Smooth muscle cell of the brain vasculature (primary cell): Measurements from ENCODE around the gene PIK3CB.

Experiments
- DNase-seq: peaks from one replicate; pipeline ENCODE4 v3.0.0-alpha.2; 2012; ENCODE audit warnings: low read depth, low spot score

PIK3CB gene

GRCh38 chr3:138834596-138835396, at the start of gene PIK3CB:
Gene PIK3CB, minus strand, starts transcription at chr3:138834928. Its CDS starts 75,585 bp downstream, at chr3:138759343.
- peak; percentile 36 for DNase-seq

GRCh38 chr3:138881233-138881632, 46.5 kb upstream of the PIK3CB start:
- no peak for DNase-seq

DNA sequence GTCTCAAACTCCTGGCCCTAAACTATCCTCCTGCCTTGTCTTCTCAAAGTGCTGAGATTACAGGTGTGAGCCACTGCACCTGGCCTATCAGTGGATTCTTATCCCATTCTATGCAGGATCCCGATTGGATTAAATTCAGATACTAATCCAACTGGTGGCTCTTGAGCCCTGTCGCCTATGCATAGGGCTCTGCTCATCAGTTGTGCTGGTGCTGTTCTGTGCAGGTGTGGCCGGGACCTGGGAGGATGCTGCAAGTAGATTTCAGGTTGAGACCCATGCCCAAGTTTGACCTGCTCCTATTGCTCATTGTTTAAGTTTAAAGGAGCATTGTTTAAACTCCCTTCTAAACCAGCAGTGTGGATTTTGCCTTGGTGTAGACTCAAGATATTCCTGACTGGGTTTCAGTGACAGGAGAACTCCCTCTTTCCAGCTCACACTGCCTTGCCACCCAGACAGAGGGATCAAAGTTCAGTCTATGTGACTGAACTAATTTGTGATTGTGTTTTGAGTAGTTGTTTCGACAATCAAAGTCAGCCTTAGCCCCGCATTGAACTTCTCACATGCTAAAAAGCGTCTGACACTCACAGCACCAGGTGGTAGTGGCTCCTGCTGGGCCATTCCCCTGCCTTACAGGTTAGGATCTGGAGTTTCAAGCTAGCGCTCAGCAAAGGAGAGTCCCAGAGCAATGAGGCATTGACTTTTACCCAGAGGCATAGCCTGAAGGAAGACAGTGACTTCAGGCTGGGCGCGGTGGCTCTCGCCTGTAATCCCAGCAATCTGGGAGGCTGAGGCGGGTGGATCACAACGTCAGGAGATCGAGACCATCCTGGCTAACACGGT, 45.0 kb upstream of the PIK3CB start:
- DNase-seq, result no peak

- DNase-seq, result no peak
These were observed 42.5 kb upstream of the PIK3CB start for GRCh38 chr3:138877226-138877625.

GRCh38 chr3:138875754-138876664, 41.3 kb upstream of the PIK3CB start:
- DNase-seq, result no peak

DNA sequence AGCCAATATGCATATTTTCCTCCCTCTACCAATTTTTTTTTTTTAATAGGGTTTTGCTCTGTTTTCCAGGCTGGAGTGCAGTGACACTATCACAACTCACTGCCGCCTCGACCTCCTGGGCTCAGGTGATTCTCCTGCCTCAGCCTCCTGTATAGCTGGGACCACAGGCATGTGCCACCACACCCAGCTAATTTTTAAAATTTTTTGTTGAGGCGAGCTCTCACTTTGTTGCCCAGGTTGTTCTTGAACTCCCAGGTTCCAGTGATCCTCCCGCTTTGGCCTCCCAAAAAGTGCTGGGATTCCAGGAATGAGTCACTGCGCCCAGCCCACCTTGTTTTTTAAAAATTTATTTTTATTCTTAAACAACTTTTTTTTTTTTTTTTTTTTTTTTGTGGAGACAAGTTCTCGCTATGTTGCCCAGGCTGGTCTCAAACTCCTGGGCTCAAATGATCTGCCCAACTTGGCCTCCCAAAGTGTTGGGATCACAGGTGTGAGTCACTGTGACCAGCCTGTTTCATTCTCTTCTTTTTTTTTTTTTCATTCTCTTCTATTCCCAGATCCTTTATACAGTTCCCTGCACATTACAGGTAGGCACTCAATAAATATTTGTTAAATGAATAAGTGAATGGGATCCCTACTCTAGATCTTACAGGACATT, 40.5 kb upstream of the PIK3CB start:
- no peak for DNase-seq

DNA sequence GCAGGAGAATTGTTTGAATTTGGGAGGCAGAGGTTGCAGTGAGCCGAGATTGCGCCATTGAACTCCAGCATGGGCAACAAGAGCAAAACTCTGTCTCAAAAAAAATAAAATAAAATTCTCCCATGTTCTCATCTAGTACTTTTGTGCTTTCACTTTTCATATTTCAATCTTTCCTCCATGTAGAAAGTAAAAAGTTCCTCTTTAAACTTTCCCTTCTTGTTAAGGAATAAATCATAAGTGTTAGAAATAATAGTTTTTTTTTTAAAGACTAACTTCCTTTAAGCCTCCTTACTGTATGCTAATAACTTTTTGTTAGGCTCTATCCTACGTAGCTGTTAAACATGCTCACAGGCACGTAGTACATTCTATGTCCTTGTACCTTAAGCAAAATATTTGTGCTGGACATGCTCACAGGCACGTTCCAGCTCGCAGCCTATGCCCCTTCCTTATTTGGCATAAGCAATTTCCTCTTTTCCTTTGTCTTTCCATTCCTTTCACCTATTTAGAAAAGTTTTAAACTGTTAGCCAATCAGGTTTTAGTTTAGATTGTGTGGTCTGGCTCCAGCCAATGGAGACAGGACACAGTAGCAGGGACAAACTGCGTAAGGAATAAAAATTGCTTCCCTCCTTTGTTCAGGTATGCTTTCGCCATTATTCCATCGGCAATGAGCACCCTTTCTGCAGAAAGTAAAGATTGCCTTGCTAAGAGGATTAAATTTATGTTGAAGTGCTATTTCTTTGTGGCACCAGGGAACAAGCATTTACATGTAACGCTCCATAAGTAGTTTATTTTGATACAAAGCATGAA, 38.9 kb upstream of the PIK3CB start:
- DNase-seq, result no peak

DNA sequence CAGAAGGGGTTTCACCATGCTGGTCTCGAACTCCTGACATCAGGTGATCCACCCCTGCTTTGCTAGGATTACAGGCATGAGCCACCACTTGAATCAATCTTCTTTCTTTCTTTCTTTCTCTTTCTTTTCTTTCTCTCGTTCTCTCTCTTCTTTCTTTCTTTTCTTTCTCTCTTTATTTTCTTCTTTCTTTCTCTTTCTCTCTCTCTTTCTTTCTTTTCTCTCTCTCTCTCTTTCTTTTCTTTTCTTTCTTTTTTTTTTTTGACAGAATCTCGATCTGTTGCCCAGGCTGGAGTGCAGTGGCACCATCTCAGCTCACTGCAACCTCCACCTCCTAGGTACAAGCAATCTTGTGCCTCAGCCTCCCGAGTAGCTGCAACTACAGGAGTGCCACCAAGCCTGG, 37.9 kb upstream of the PIK3CB start:
- no peak for DNase-seq

DNA sequence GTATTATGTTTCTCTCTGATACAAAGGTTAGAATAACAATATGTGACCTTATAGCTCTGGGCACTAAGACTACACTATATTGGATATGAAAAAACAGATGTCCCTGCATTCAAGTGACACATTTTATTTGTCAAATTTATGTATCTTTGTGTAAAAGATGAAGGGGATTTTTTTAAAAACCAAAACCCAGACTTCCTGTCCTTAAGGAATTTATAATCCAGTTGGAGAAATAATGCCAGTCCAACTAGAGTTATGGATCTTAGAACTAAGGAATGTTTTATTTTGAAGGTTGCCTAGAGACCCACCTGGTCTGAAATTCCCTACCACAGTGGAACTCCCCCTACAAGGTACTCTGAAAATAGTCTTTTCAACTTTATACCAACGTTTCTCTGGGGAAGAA, 33.3 kb upstream of the PIK3CB start:
- DNase-seq, result no peak

GRCh38 chr3:138863776-138864113, 29.0 kb upstream of the PIK3CB start:
- no peak for DNase-seq

DNA sequence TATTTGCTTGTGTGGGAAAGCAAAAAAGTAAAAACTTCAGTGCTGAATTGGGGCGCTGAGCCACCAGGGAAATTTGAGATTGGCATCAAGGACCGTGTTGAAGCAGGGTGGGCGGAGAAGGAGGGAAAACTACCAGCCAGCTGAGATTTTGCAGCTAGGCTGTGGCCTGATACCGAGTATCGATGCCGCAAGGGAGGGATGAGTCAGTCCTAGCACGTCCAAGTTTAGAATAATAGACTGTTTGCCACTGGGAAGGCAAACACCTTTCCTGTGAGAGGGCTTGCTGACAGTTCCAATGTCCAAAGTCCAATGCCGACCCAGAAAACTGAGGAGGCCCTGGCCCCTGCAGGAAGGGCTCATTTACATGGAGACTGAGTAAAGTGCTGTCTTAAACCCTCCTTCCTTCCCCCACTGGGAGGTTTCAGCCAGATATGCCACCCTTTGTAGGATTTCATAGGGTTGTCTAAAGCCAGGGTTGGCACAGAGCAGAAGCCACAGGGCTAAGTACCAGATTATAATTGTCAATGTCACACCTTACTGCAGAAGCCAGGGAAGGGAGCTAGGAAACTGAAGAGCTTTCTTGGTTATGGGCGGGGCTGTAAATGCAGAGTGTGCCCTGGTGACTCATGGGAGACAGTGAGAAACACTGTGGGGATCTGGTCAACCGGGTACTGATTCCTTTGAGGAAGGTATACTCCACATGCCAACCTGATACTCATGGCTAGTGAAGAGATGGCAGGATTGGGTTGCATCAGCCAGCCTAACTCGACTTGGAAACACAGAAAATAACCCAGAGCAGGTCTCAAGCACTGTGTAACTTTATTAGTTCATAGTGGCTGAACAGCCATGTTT, 28.4 kb upstream of the PIK3CB start:
- no peak for DNase-seq

GRCh38 chr3:138862531-138862923, 27.8 kb upstream of the PIK3CB start:
- no peak for DNase-seq

- DNase-seq, result no peak
These were observed 27.1 kb upstream of the PIK3CB start for GRCh38 chr3:138861798-138862197.

DNA sequence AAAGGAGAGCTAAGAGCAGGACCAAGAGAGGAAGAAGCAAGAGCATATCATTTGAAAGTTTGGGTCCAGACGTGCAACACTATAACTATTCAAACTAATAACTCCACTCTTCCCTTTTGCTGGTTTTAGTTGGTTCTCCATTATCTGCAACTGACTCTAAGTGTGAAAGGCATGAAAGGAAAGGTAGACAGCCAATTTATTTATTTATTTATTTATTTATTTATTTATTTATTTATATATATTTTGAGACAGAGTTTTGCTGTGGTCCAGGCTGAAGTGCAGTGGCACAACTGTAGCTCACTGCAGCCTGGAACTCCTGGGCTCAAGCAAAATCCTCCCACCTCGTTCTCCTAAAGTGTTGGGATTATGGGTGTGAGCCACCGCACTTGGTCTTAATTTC, 22.1 kb upstream of the PIK3CB start:
- no peak for DNase-seq

GRCh38 chr3:138854940-138855339, 20.2 kb upstream of the PIK3CB start:
- no peak for DNase-seq

DNA sequence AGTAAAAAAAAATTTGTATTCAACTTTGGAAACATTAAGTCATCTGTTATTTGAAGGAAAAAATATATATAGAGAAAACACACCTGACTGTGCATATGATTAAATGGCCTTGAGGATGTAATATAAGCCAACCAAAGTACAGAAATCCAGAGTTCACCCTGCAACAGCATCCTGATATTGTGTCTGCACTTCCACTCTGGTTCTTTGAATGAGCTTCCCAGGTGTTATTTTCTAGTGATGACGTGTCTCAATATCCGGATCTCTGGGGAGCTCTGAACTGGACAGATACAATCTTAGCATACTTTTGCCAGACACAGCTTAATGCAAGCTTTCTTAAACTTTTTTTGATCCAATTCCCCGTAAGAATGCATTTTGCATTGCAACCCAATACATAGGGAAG, 19.5 kb upstream of the PIK3CB start:
- no peak for DNase-seq

GRCh38 chr3:138850151-138850550, 15.4 kb upstream of the PIK3CB start:
- no peak for DNase-seq

- no peak for DNase-seq
These were observed 14.7 kb upstream of the PIK3CB start for GRCh38 chr3:138849222-138849940.

GRCh38 chr3:138848696-138849095, 14.0 kb upstream of the PIK3CB start:
- no peak for DNase-seq
